Fibroblast of peridontal ligament (primary cell): ENCODE measurements around the gene CATSPERE.
"Not testable (repeated sequence)": the region's sequence is repeated elsewhere in the genome, so short reads cannot be mapped to it uniquely, and the experiment has no call there.

Experiments used
- DNase-seq: peaks from one replicate; pipeline ENCODE4 v3.0.0-alpha.2; 2010; ENCODE audit errors: extremely low read depth

CATSPERE gene

DNA sequence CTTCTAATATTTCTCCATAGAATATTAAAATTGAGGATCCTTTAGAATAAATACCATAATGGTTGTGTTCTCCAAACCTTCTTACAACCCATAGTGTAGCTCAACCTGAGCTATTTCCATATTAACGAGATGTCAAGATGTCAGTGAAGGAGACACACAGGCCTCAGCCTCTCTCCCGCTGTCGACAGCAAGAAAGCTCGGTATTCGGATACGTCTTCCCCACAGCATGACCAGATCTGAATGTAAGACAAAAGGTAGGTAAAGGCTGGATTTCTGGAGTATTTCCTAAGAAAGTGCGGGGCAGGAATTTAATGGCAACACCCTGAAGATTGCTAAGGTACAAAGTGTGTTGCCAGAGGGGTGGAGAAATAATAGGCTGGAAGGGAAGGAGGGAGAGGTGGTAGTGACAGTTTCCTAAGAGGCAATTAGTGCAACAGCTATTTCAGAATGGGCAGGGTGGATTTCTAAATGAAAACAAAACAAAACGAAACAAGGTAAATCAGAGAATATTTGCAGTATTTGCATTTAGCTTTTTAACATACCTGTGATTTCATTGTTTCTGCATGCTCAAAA lies 11.1 kb upstream of the CATSPERE start:
- DNase-seq = no peak

DNA sequence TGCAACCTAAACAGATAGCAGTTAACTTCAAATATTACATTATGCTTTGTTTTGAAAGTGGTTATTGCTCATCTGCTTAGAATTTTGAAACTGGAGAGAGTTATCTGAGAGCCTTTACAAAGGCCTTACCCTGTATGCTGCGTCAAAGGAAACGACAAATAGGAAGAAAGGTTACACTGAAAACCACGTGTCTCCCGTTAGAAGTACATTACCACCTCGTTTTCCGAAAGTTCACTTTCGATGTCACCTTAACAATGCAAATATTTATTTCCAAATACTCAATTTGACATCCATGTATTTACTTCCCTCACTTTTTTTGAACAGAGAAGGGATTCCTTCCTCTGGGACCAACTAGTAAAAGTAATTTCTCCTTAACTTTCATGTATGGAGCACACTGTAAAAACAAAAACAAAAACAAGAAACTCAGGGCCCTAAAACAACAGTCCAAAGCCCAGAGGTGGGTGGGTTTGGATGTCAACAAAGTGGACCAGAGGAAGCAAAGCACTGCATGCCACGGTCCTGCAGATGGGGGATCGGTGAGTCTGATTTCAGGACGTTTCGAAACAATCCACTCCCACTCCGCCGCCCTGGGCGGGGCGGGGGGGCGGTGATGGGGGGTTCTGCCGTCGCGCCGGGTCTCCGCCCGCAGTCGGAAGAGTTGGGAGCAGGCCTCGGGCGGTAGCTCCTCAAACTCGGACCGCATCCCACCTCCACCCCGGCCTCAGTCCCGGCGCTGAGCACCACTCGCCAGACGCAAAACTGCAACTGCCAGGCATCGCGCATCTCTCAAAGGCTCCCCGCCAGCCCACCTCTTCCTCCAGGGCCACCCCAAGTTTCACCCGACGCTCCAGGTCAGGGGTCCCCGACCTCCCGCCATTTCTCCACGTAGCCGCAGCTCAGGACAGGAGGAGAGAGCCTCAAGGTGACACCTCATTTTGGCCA lies 10.2 kb upstream of the CATSPERE start:
- DNase-seq = peak; percentile 85

DNA sequence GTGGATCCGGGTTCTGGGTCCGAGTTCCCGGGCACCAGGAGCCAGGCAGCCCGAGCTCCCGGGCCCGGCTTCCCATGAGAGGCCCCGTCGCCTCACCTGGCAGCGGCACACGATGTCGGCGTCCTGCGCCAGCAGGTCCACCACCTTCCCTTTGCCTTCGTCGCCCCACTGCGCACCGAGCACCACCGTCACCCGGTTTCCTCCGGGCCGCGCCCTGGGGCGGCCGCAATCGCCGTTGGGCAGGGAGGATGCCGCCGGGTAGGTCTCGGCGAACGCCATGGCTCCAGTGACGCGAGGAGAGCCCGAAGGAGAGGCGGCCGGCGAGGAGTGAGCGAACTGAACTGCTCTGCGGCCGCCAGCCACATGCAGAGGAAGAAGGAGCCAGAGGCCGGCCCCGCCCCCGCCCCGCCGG lies 9.5 kb upstream of the CATSPERE start, which contains the start of gene ADSS2:
TSS of gene ADSS2 (minus strand) at position 371 of the 412 bp plus-strand sequence. CDS start at position 279, 92 bp downstream.
- DNase-seq = no peak

DNA sequence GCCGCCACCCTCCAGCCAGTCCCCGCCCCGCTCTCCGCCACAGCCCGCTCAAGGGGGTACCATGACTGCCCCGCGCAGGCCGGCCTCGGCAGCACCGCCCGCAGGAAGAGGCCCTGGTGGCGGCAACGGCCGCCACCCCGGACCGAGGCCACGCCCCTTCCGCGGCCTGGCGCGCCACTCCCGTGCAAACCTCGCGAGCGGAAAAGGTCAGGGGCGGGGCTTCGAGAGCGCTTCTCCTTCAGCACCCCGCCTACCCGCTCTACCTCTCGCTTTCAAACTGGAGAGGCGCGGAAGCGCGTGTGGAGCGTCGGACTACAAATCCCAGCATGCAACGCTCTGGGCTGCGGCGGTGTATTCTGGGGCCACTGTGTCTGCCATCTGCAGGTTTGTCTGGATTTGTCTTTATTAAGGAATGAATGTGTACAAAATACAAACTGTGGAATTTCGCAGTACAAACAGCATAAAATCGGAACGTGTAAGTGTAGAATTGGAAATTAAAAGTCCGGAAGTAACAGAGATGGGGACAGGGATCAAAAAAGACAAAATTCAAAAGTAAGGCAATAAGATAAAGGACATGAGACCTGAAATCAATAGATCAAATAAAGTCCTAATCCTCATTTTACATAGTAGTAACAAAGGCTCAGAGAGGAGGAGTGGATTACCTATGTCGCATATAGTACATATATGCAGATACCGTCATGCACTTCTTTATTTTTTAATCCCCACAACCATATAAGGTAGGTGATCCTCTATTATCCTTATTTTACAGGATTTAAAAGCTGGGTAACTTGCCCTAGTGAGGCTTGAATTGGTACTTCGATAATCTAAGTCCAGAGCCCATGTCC lies 8.9 kb upstream of the CATSPERE start:
- DNase-seq = peak; percentile 99

DNA sequence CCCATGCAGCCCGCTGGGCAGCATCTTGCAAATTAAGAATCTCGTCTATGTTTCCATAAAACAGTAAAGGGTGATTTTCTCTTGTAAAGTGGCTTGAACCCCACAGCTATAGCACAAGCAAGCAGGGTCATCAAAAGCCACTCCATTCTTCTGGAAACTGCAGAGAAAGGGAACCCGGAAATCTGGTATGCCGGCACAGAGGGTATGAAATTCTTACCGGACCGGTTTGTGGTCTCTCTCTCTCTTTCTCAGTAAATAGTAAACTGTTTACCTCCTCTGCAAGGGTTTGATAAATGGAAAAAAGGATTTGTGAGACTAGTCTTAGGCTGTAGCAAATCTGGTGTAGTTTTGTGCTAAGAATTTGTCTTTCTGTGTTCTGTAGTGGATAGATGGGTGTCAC lies 6.7 kb upstream of the CATSPERE start:
- DNase-seq = peak; percentile 11

GRCh38 chr1:244456586-244456985 lies 4.5 kb upstream of the CATSPERE start:
- peak; percentile 5 for DNase-seq

- DNase-seq = no peak
Measured at GRCh38 chr1:244458781-244459180, 2.3 kb upstream of the CATSPERE start.

DNA sequence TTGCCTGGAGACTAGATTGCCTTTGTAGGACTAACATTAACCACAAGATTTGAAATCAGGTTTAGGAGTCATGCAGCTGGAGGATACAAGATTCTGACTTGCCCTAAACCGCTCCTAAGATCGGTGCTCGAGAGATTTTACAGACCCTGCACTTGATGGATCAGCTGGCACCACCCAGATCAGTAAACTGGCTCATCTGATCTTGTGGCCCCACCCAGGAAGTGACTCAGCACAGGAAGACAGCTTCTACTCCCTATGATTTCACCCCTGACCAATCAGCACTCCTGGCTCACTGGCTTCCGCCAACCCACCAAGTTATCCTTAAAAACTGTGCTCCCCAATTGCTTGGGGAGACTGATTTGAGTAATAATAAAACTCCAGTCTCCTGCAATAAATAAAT lies 876 bp upstream of the CATSPERE start:
- peak; percentile 8 for DNase-seq

DNA sequence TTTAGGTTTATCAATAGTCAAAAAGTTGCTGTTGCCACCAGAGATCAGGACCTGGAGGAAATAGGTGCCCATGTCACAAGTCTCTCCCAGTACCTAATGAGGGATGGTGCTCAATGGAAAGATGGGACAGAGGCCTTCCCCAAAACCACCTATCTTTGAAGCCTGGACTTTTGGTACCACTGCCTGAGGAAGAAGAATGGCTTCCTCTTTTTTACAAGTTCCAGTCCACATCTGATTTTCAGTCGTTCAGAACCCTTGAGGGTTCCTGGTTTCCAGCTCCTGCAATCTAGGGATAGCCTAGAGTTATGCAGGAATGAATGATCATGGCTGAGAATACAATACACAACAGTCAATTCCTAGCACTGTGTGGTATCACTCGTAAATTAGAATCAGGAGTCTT lies 5.7 kb downstream of the CATSPERE start:
- DNase-seq = no peak

DNA sequence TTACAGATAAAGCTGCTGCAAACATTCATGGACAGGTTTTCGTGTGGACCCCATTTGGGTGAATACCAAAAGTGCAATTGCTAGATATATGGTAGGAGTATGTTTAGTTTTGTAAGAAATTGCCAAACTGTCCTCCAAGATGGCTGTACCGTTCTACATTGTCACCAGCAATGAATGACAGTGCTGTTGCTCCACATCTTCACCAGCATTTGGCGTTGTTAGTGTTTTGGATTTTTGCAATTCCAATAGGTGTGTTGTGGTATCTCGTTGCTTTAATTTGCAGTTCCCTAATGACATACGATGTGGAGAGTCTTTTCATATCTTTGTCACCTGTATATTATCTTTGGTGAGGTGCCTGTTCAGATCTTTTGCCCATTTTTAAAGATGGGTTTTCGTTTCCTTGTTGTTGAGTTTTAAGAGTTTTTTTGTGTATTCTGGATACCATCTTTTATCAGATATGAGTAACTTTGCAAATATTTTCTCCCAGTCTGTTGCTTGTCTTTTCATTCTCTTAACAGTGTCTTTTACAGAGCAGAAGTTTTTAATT lies 12.1 kb downstream of the CATSPERE start:
- no peak for DNase-seq

DNA sequence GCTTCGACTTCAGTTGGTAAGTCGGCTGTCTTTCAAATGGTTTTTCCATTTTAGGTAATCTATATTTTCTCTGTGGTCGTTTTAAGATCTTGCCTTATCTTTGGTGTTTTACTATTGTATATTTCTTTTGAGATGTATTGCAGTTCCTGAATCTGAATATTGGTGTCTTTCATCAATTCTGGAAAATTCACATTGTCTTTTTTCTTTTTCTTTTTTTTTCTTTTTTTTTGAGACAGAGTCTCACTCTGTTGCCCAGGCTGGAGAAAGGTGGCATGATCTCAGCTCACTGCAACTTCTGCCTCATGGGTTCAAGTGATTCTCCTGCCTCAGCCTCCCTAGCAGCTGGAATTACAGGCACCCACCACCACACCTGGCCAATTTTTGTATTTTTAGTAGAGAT lies 23.9 kb downstream of the CATSPERE start:
- DNase-seq = not testable (repeated sequence)

DNA sequence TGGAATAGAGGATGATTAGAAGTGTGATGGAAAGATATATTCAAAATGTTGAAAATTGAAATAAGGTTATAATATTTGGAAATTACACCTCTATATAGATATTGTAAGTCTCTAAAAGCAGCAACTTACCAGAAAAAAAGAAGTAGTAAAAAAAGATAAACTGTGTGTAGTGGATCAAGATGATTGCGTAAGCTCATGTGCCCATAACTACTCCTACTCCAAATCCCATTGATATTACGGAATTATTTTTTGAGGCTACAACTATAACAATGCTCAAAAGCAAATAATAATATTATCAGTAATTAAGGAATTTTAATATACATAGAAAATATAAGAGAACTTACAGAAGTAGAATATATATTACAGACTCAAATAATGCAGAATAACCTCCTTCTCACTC lies 33.6 kb downstream of the CATSPERE start:
- DNase-seq = no peak

GRCh38 chr1:244496186-244496585 lies 35.1 kb downstream of the CATSPERE start:
- DNase-seq = no peak

- DNase-seq = peak; percentile 9
Measured at GRCh38 chr1:244497805-244498204, 36.7 kb downstream of the CATSPERE start.

DNA sequence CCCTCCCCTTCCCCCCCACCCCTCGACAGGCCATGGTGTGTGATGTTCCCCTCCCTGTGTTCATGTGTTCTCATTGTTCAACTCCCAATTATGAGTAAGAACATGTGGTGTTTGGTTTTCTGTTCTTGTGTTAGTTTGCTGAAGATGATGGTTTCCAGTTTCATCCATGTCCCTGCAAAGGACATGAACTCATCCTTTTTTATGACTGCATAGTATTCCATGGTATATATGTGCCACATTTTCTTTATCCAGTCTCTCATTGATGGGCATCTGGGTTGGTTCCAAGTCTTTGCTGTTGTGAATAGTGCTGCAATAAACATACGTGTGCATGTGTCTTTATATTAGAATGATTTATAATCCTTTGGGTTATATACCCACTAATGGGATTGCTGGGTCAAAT lies 38.4 kb downstream of the CATSPERE start:
- not testable (repeated sequence) for DNase-seq

GRCh38 chr1:244500515-244500914 lies 39.4 kb downstream of the CATSPERE start:
- not testable (repeated sequence) for DNase-seq

DNA sequence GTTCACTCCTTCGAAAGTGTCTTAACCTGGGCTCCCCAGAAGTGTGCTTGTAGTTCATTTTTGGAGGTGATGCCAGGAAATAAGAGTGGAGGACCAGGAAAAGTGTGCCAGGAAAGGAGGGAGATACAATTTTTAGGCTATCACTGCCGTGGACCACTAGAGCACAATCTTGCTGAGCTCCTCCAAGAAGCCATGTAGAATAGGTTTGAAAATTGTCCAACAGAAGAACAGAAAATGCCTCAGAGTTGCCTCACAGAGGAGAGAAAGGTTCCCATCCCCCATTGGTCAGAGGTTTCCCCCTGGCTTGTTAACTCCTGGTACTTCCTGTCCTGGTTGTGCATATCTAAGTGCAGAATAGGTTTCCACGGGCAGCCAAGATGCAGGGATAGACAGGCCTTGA lies 41.6 kb downstream of the CATSPERE start:
- DNase-seq = no peak

DNA sequence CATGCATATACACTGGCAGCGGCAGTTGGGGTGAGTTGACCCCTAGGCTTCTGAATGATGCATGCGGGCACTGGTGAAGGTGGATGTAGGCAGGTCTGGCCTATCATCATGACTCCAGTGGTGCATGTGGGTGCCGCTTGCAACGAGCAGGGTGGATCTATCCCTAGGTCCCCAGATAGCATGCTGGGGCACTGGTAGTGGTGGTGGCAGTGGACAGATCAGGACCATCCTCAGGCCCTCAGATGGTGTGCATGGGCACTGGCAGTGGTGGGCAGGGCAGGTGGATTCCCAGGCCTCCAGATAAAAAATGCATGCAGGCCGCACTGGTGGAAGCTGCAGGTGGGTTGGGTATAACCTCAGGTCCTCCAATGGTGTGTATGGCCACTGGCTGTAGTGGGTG lies 52.4 kb downstream of the CATSPERE start:
- DNase-seq = no peak

GRCh38 chr1:244515680-244516079 lies 54.6 kb downstream of the CATSPERE start:
- DNase-seq = no peak

GRCh38 chr1:244536316-244536715 lies 75.2 kb downstream of the CATSPERE start:
- DNase-seq = no peak

DNA sequence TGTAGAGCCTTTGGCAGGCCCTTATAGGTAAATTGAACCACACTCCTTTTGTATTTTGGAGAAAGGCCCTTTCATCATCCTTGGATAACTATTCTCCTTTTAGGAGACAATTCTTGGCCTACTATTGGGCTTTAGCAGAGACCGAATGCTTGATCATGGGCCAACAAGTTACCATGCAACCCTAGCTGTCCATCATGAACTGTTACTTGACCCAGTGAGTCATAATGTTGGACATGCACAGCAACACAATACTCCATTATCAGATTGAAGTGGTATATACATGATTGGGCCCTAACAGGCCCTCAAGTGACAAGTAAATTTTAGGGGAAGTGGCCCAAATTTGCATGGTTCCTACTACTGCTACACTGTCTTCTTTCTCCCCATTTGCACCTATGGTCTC lies 84.4 kb downstream of the CATSPERE start:
- peak; percentile 25 for DNase-seq

GRCh38 chr1:244548558-244549115 lies 87.6 kb downstream of the CATSPERE start:
- DNase-seq = no peak
